Activated T-cell treated with anti-CD3 and anti-CD28 coated beads, Interleukin-2, amount 50 U/mL, for 4 hours (primary cell): ENCODE measurements around the gene SUGCT. TPM values are rescaled to one million over a fixed set of nuclear protein-coding genes. Genes with fewer than 3 reads are reported as not detected.

ENCODE experiments used
- ATAC-seq, 2 donors: fragments of 200-7000 bp; cut with Tn5 transposase; one replicate each; pipeline ENCODE4 v1.10.0; 2021
- DNase-seq: peaks from one replicate; pipeline ENCODE4 v3.0.0-alpha.2; 2020
- H3K27me3 Mint-ChIP-seq: one replicate; pipeline ENCODE4 v1.8.0; 2021; ENCODE audit warnings: low read depth, mixed read lengths
- H3K36me3 Mint-ChIP-seq: one replicate; pipeline ENCODE4 v1.8.0; 2022; ENCODE audit warnings: mixed read lengths; ENCODE audit not compliant: insufficient read depth
- H3K4me1 Mint-ChIP-seq: one replicate; pipeline ENCODE4 v1.8.0; 2021; ENCODE audit warnings: low read depth, mixed read lengths
- H3K4me3 Mint-ChIP-seq: one replicate; pipeline ENCODE4 v1.8.0; 2021; ENCODE audit warnings: mild to moderate bottlenecking, moderate library complexity, mixed read lengths
- H3K9me3 Mint-ChIP-seq: one replicate; pipeline ENCODE4 v1.8.0; 2021; ENCODE audit warnings: mixed read lengths
- total RNA-seq, 3 donors: library from RNA; stranded (reverse); gene quantifications; one replicate each; pipeline ENCODE4 v1.2.1, GENCODE V29; 2021

The SUGCT gene
- total RNA-seq, 3 donors from 2014 or later, result 1.3 to 2.5 (median 2.1) TPM

DNA sequence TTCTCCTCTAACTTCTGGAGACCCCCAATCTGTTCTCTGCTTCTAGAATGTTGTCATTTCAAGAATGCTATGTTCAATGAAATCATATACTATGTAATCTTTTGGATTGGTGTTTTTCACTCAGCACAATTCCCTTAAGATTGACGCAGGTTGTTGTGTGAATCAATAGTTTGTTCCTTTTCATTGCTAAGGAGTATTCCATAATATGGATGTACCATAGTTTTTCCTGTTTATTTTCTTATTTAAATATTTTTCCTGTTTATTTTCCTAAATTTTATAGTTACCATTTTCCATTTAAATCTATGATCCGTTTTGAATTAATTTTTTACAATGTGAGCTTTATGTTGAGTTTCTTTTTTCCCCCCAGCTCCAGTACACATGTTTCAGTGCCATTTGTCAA is 604.5 kb downstream of the SUGCT start:
- Mint-ChIP-seq H3K36me3 (no peaks in the 10 kb centered on the region), H3K27me3 (no peaks in the 10 kb centered on the region), H3K4me1 (no peaks in the 10 kb centered on the region), H3K9me3 (peaks cover 4% of the 10 kb centered on the region), H3K4me3 (no peak overlapping the region)
- DNase-seq (no peak), ATAC-seq (no peak)

DNA sequence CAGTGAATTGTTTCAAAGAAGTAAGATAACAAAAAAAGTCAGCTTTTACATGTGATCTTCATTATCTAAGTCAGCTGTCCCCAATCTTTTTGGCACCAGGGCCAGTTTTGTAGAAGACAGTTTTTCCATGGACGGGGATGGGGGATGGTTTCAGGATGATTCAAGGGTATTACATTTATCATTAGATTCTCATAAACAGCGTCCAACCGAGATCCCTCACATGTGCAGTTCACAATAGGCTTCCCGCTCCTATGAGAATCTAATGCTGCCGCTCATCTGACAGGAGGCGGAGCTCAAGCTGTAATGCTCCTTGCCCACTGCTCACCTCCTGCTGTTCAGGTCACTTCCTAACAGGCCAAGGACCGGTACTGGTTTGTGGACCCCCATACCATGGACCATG is 607.5 kb downstream of the SUGCT start:
- ATAC-seq (no peak), DNase-seq (no peak)
- Mint-ChIP-seq H3K27me3 (no peaks in the 10 kb centered on the region), H3K9me3 (no peaks in the 10 kb centered on the region), H3K36me3 (no peaks in the 10 kb centered on the region), H3K4me1 (no peaks in the 10 kb centered on the region), H3K4me3 (no peak overlapping the region)

DNA sequence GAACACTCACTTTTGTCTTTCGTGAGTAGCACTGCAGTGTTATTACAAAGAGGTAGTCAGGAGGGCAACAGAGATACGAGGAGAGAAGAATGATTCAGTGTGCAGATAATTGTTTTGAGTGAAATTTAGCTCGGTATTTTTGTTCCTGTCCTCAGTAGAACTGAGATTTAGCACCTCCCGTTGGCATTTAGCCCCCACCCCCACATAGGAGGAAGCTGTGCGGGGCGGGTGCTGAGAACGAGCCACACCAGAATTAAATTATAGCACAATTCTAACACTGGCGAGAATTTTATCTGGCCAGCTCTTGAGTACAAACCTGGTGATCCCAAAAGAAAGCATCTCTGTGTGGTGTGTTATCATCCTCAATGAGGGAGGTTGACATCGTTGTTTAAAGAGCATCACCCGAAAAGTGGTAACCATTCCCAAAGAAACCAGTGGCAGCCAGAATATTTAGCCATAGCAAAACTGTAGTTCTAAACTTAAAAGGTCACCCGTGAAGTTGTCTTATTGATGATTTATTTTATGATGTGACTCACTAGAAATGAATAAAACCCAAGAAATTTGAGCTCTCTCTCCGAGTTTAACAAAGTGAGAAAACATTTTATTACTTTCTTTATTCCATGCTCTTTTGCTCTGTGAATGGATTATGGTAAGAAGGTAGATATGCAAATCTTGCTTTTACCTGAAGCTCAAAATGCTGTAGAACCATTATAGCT is 612.2 kb downstream of the SUGCT start:
- no peaks in the 10 kb centered on the region for H3K27me3 Mint-ChIP-seq
- no peaks in the 10 kb centered on the region for H3K9me3 Mint-ChIP-seq
- no peak for DNase-seq
- H3K4me3 Mint-ChIP-seq, result no peak overlapping the region
- no peaks in the 10 kb centered on the region for H3K36me3 Mint-ChIP-seq
- no peak for ATAC-seq
- H3K4me1 Mint-ChIP-seq, result no peaks in the 10 kb centered on the region

DNA sequence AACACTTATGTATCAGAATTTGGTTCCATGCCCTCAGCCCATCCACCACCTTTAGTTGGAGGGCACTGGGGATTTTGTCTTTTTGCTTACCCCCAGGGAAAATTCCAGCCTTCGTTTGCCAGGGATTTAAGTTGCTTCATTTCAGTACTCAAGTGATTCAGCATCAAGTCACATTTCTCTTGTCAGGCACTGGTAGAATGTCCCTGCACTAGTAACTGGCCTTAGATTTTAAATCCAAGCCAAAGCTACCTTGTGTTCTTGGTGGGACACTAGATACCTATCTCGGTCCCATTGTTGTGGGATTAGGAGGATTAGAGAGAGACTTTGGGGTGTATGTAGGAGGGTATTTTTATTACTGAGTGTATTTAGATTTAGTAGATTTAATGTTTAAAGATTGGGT is 613.1 kb downstream of the SUGCT start:
- no peak for DNase-seq
- no peak for ATAC-seq
- no peaks in the 10 kb centered on the region for H3K36me3 Mint-ChIP-seq
- no peaks in the 10 kb centered on the region for H3K4me1 Mint-ChIP-seq
- no peak overlapping the region for H3K4me3 Mint-ChIP-seq
- no peaks in the 10 kb centered on the region for H3K9me3 Mint-ChIP-seq
- no peaks in the 10 kb centered on the region for H3K27me3 Mint-ChIP-seq

DNA sequence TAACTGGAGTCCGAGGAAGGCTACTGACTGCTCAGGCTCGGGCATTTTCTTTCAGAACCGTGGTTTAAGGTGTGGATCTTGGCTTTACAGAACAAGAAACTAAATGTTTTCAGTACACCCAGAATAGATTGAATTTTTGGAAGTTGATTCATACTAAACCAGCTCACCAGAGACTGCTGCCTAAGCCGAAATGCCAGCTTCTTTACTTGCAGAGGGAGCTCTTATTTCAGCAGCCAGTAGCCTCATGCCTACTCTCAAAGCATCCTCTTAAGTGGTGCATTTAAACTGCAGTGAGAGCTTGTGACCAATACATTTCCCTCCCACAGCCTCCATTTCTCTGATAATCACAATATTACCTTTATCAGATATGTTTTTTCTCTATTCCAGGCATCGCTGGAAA is 615.1 kb downstream of the SUGCT start:
- no peak overlapping the region for H3K4me3 Mint-ChIP-seq
- no peaks in the 10 kb centered on the region for H3K4me1 Mint-ChIP-seq
- no peaks in the 10 kb centered on the region for H3K36me3 Mint-ChIP-seq
- no peak for DNase-seq
- no peak for ATAC-seq
- H3K9me3 Mint-ChIP-seq, result no peaks in the 10 kb centered on the region
- no peaks in the 10 kb centered on the region for H3K27me3 Mint-ChIP-seq

DNA sequence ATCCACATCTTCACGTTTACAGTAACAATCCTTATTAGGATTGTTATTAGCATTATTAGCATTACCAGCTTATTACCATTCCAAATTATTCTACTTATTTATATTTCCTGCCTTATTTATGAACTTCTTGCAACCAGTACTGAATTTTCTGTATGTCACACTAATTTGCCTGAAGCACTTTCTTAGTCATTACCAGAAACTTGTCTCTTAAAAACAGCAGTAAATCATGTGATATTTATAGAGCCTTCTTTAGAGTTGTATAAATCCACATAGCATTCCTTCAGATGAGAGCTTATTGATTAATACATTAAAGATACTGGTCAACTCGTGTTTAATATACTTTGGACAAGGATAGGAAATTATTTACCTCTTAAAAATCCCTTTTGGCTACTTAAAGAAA is 618.6 kb downstream of the SUGCT start:
- ATAC-seq (no peak), DNase-seq (no peak)
- no peaks in the 10 kb centered on the region for H3K27me3 Mint-ChIP-seq
- no peaks in the 10 kb centered on the region for H3K9me3 Mint-ChIP-seq
- no peak overlapping the region for H3K4me3 Mint-ChIP-seq
- H3K4me1 Mint-ChIP-seq, result no peaks in the 10 kb centered on the region
- no peaks in the 10 kb centered on the region for H3K36me3 Mint-ChIP-seq

DNA sequence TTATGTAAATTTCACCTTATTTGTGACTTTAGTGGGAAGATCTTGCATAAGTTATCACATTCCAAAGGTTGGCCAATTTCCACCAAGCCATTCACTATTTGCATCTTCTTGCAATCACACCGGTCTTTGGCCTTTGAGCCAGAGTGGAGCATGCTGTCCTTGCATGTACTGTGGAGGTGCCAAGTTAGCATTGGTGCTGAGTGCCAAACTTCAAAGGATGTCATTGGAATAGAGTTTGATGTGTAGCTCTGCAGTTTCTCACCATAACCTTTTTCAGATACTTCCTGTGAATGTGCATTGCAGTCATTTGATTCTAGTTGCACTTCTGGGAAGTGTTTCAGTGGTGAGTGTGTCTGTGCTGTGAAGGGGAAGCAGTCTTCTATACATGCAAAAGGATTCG is 620.6 kb downstream of the SUGCT start:
- no peak for ATAC-seq

DNA sequence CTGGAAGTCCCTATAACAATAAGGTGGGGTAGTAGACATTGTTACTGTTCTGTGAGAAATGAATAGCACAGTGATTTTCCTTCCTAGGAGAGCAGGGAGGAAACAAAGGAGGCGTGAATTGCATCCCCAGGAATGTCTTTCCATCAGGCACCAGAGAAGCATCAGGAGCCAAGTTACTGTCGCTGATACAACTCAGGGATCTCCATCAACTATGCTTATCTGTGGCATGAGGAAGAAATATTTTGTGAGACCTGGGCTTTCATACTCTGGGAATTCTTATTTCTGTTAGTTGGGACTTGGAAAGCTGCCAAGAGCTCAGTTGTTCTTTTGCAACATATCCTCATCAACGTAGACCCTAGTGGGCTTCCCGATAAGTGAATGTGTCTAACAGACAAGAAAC is 622.3 kb downstream of the SUGCT start:
- H3K4me3 Mint-ChIP-seq, result no peak overlapping the region
- no peaks in the 10 kb centered on the region for H3K36me3 Mint-ChIP-seq
- H3K27me3 Mint-ChIP-seq, result no peaks in the 10 kb centered on the region
- H3K4me1 Mint-ChIP-seq, result no peaks in the 10 kb centered on the region
- ATAC-seq, result no peak
- no peaks in the 10 kb centered on the region for H3K9me3 Mint-ChIP-seq
- no peak for DNase-seq

More for the DNA sequence above, 620.6 kb downstream of the SUGCT start:
- Mint-ChIP-seq H3K4me3 (no peak overlapping the region), H3K27me3 (no peaks in the 10 kb centered on the region), H3K9me3 (no peaks in the 10 kb centered on the region), H3K4me1 (no peaks in the 10 kb centered on the region), H3K36me3 (no peaks in the 10 kb centered on the region)
- DNase-seq, result no peak

DNA sequence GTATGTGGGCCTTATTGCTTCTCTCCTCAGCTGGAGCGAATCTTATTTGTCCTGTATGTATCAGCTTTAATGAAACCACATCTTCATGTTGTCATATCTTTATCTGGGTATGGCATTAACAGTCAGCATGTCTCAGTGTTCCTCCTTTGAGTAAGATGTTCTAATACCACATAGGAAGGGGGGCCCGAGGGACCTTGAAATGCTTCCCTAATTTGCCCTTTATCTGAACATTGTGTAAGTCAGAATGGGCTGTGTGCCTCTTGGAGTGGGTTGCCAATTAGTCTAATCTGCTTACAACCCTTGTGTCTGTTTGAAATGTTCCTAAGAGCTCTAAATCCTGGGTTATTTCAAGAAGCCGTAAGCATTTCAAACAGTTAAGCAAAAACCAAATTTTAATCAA is 623.8 kb downstream of the SUGCT start:
- no peaks in the 10 kb centered on the region for H3K9me3 Mint-ChIP-seq
- ATAC-seq (no peak), DNase-seq (no peak)
- no peak overlapping the region for H3K4me3 Mint-ChIP-seq
- H3K4me1 Mint-ChIP-seq, result no peaks in the 10 kb centered on the region
- no peaks in the 10 kb centered on the region for H3K27me3 Mint-ChIP-seq
- no peaks in the 10 kb centered on the region for H3K36me3 Mint-ChIP-seq

DNA sequence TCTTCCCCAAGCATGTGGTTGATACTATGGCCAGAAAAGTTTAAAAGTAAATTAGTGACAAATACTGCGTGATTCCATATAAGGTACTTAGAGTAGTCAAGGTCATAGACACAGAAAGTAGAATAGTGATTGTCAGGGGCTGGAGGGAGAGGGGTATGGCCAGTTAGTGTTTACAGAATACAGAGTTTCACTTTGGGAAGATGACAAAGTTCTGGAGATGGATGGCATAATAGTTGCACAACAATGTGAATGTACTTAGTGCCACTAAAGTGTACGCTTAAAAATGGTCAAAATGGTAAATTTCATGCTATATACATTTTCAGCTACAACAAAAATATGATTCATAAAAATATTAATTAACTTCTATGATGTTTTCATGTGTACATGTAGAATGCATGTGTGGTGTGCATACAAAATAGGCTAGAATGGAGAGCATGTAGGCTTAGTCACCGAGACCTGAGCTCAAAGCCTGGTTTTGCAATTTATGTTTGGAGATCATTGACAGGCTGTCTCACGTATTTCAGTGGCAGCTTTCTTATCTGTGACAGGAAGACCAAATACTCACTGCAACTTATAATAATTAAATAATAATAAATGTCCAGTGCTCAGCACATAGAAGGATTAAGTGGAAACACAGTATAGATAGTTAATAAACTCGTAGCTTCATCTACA is 625.6 kb downstream of the SUGCT start:
- ATAC-seq (no peak), DNase-seq (no peak)
- Mint-ChIP-seq H3K27me3 (no peaks in the 10 kb centered on the region), H3K4me3 (no peak overlapping the region), H3K9me3 (no peaks in the 10 kb centered on the region), H3K4me1 (no peaks in the 10 kb centered on the region), H3K36me3 (no peaks in the 10 kb centered on the region)

DNA sequence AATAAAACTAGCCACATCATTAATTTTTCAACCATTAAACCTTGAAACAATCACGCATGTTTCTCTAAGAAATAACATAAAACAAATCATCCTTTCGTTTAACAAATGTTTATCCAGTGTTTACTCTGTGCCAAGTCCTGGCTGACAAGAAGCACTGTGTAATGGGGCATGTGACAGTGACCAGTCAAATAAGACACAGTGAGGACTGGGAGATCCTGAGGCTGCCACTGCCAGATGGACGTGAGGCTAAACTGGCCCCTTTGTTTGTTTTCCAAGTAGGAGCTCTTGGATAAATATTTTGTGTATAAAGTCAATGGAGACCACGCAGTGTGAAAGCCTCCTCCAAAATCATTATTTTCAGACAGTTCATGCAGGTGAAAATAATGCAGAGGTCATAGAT is 626.2 kb downstream of the SUGCT start:
- Mint-ChIP-seq H3K4me1 (no peaks in the 10 kb centered on the region), H3K36me3 (no peaks in the 10 kb centered on the region), H3K9me3 (no peaks in the 10 kb centered on the region), H3K4me3 (no peak overlapping the region), H3K27me3 (no peaks in the 10 kb centered on the region)
- DNase-seq (no peak), ATAC-seq (no peak)

DNA sequence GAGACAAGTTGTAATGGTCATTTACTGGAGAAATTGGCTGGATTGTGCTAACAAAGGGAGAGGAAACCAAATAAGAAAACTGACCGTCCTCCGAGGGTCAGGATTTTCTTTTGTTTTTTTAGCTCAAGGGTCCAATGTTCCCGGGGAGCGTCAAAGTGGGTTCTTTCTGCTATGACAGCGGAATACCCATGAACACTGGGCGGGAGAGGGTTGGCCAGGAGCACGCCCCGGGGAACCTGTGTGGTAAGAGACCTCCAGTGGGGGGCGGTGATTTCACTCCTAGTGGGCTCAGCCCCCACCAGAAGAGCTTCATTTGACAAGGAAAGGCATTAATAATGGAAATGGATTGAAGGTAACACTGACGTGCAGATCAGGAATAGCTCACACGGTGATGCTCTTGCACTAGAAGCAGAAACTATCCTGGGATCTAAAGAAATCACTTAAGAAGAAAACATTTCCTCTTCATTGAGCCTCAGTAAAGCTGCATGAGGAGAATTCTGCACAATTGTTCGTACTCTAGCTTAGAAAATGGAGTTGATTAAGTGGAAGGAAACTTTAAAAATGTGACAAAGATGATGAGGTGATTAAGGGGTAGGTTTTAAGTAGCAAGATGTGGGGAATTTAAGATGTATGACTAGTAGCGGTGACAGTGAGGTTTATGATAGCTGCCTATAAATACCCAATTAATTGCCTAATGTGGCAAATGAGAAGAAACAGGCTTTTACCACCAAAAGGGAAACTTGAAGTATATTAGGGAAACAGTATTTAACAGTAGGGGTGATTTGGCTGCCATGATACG is 627.2 kb downstream of the SUGCT start:
- no peaks in the 10 kb centered on the region for H3K27me3 Mint-ChIP-seq
- ATAC-seq (no peak), DNase-seq (no peak)
- no peaks in the 10 kb centered on the region for H3K4me1 Mint-ChIP-seq
- no peaks in the 10 kb centered on the region for H3K9me3 Mint-ChIP-seq
- no peaks in the 10 kb centered on the region for H3K36me3 Mint-ChIP-seq
- no peak overlapping the region for H3K4me3 Mint-ChIP-seq

DNA sequence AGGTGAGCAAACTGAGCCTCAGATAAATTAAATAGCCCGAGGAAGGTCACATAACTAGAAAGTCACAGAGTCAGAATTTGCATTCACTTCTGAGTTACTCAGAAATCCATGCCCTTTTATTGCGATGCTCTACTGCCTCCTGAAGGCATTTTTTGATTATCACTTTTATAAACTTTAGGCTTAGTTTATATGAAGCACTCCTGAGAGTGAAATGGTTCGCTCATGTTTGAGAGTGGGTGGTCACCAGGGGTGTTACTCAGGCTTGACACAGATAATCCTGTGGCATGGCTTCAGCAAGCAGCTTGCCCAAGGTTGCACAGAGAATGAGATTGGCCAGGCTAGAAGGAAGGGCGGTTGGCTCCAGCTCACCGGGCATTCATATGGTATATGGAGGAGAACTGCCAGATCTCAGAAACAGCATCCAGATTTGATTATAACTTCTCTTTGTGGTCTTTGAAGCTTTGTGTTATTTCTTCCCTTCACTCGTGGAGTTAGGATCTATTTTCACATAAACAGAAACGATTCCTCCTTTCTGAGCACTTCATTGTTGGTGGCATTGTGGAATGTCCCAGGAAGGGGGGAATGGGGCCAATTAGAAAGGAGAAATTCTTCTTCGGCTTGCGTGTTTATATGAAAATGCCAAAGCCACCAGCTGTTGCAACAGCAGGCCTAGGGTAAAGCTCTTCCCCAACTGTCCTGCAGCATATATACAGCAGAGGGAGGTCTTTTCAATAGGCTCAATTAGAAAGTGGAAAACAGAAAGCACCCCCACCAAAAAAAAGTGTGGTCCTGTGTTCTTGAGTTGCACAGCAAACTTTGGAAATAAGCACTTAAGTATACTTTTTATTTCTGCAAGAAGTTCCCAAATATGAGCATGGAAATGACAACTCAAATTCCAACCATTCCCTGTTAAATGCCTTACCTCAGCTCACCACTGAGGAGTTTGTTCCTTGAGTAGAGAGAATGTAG is 628.8 kb downstream of the SUGCT start:
- H3K27me3 Mint-ChIP-seq, result no peaks in the 10 kb centered on the region
- no peak for DNase-seq
- ATAC-seq, result no peak
- no peak overlapping the region for H3K4me3 Mint-ChIP-seq
- H3K4me1 Mint-ChIP-seq, result no peaks in the 10 kb centered on the region
- H3K9me3 Mint-ChIP-seq, result no peaks in the 10 kb centered on the region
- H3K36me3 Mint-ChIP-seq, result no peaks in the 10 kb centered on the region

DNA sequence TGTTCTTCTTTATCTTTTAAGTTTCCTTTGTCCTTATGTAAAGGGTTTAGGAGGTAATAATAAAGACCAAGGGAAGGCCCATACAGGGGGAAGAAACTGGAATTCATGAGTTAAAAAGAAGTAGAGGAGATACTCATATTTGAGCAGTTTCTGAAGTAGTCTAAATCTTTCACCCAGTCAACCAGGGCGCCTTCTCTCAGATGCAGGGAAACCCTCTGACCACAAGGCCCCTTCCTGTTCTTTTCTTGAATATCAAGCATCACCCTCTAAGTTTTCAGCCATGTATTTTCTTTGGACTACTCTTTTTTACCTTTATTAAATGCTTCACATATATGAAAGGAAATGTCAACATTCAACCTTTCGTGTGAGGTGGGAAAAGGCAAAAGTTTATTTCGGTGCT is 630.8 kb downstream of the SUGCT start:
- H3K4me1 Mint-ChIP-seq, result no peaks in the 10 kb centered on the region
- no peak for DNase-seq
- H3K27me3 Mint-ChIP-seq, result no peaks in the 10 kb centered on the region
- no peak overlapping the region for H3K4me3 Mint-ChIP-seq
- H3K9me3 Mint-ChIP-seq, result no peaks in the 10 kb centered on the region
- H3K36me3 Mint-ChIP-seq, result no peaks in the 10 kb centered on the region
- ATAC-seq, result no peak
